Heart left ventricle (tissue), 16 donors: ENCODE results near the gene KCTD11. TPM values are rescaled to one million over a fixed set of nuclear protein-coding genes. Genes with fewer than 3 reads are reported as not detected.
"Not testable (repeated sequence)": the region's sequence is repeated elsewhere in the genome, so short reads cannot be mapped to it uniquely, and the experiment has no call there.

Experiments used
- ATAC-seq, 4 donors: fragments of 200-7000 bp; cut with Tn5 transposase; one replicate each; pipeline ENCODE4 v1.9.1; 2020 to 2022; ENCODE audit warnings: moderate library complexity in 4 of 4, mild to moderate bottlenecking in 3 of 4, moderate number of reproducible peaks in 1 of 4
- DNase-seq, 5 donors: peaks; one replicate each; pipeline ENCODE4 v3.0.0-alpha.2; 2020
- H3K27ac ChIP-seq, 12 donors: fragments of 200-600 bp; sonication (generic) in 4 of 12; one replicate each; pipeline versions ENCODE4 v1.5.0 to v1.8.0; 2016 to 2022; ENCODE audit warnings: mild to moderate bottlenecking in 2 of 12
- H3K27me3 ChIP-seq, 9 donors: fragments of 200-600 bp; sonication (generic) in 2 of 9; one replicate each; pipeline versions ENCODE4 v1.5.1 to v1.8.0; 2016 to 2022; ENCODE audit warnings: mild to moderate bottlenecking in 3 of 9
- H3K36me3 ChIP-seq, 9 donors: fragments of 200-600 bp; sonication (generic) in 2 of 9; one replicate each; pipeline versions ENCODE4 v1.5.0 to v1.8.0; 2018 to 2022; ENCODE audit warnings: mild to moderate bottlenecking in 2 of 9
- H3K4me1 ChIP-seq, 12 donors: fragments of 200-600 bp; sonication (generic) in 4 of 12; one replicate each; pipeline versions ENCODE4 v1.5.0 to v1.8.0; 2016 to 2022; ENCODE audit warnings: mild to moderate bottlenecking in 3 of 12
- H3K4me3 ChIP-seq, 12 donors: fragments of 200-600 bp; sonication (generic) in 4 of 12; one replicate each; pipeline versions ENCODE4 v1.5.0 to v1.8.0; 2017 to 2022; ENCODE audit warnings: mild to moderate bottlenecking in 9 of 12, moderate library complexity in 4 of 12
- H3K9me3 ChIP-seq, 12 donors: fragments of 200-600 bp; sonication (generic) in 4 of 12; one replicate each; pipeline versions ENCODE4 v1.5.0 to v1.8.0; 2016 to 2022; ENCODE audit warnings: mild to moderate bottlenecking in 1 of 12
- CTCF ChIP-seq, 12 donors: fragments of 200-600 bp; sonication (generic) in 4 of 12; IDR thresholded peaks; one replicate each; pipeline versions ENCODE4 v1.5.0 to v1.8.0; 2018 to 2022; ENCODE audit warnings: antibody characterized with exemption in 12 of 12, mild to moderate bottlenecking in 5 of 12
- POLR2A ChIP-seq, 2 donors: fragments of 450-650 bp; IDR thresholded peaks; one replicate each; pipeline ENCODE4 v1.6.1; 2017; ENCODE audit warnings: antibody characterized with exemption in 2 of 2, mild to moderate bottlenecking in 2 of 2, moderate library complexity in 2 of 2
- WGBS, 4 donors: extraction: QIAGEN DNeasy Blood & Tissue Kit in 2 of 4; methylation state at CpG; one replicate each; pipeline versions ENCODE4 v1.1.5 to v1.1.7; 2013 to 2018; 5-methylcytosine and 5-hydroxymethylcytosine counted together
- intact Hi-C, 10 donors: fragments of 100-400 bp; cut with DNase I; formaldehyde crosslinking; loops; one replicate each; pipeline versions ENCODE4 v1.11.1 to v1.14.2; 2022
- polyA plus RNA-seq, 2 donors: library from polyadenylated mRNA; stranded (reverse); fragments of 200-250 nt; gene quantifications; one replicate each; pipeline ENCODE4 v1.2.3, GENCODE V29; 2013
- total RNA-seq, 9 donors: library from RNA; depleted of rRNA in 2 of 9; stranded (reverse); fragments of >200 nt in 2 of 9; fragmentation: NEBNext Ultra II Directional in 3 of 9; extraction: Animal tissue kit (Norgen Biotek cat#: 25700) in 3 of 9; gene quantifications; one replicate each; pipeline versions ENCODE4 v1.1.0 to v1.2.4, GENCODE V29; 2016 to 2023
- donor health status: ischemic (EF 13 %, LVEDD 7.1; RV severe dilation, severe dysfunction).
- donor health status: healthy with polysubstance abuse.
- donor health status: DM: no; HTN: yes; CAD: no.
- donor health status: DM: no; HTN: no; CAD: no.
- donor health status: ischemic (EF 25% LVEDD 6.9; RV normal size, moderate dysfunction).
- donor health status: ischemic (EF 25% LVEDD 5.7; RV mildly dilated, moderate dysfunction).
- donor health status: healthy.
- donor health status: DM: yes; HTN: yes; CAD: no.
- donor health status: ischemic (EF 35%, LVEDD 5.7; RV mildly dilated, moderate dysfunction).
- donor health status: nonischemic (EF 11% LVEDD 7.7; RV severe dilation, severe dysfunction).
- donor health status: DM: yes; HTN: yes; CAD: no.
- donor health status: PGD.
- donor health status: ischemic (EF 29% LVEDD 5.4; RV normal size, mild dysfunction).
- donor health status: nonischemic (EF 23%, LVEDD 6.1; RV moderate dilation, normal function).

KCTD11 gene
- total and polyA plus RNA-seq, 11 donors, result 3.4 to 9.6 (median 6.4) TPM

DNA sequence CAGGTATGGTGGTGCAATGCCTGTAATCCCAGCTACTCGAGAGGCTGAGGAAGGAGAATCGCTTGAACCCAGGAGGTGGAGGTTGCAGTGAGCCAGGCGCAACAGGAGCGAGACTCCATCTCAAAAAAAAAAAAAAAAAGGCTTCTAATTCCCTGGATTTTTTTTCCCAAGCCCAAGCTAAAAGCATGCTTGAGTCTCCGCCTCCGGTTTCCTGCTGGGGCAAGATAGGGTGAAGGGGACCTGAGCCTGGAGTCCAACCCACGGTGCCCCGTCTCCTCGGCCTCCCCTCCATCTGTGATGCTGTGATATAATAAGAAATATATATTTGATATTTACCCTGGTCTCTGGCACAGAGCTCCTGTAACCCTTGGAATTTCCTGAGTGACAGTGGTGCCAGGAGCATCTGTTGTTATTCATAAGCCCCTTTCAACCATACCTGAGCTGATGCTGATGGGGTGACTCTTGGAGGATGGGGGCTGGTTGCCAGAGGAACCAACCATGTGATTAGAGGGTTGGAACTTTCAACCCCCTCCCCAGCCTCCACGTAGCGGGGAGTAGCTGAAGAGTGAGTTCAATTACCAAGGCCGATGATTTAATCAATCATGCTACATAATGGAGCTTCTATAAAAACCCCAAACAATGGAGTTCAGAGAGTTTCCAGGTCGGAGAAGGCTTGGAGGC lies 16.1 kb downstream of the KCTD11 start:
- Histone ChIP-seq H3K27ac (no peak overlapping the region), H3K36me3 (no peaks in the 10 kb centered on the region), H3K4me3 (no peak overlapping the region), H3K27me3 (peaks cover 0 to 3% (median 0%) of the 10 kb centered on the region in 9 donors), H3K9me3 (no peaks in the 10 kb centered on the region), H3K4me1 (no peaks in the 10 kb centered on the region)
- no peak for ATAC-seq
- DNase-seq, result no peak
- intact Hi-C loops, result loop anchor here in 1 of 10 donors (10.0 kb wide), 1 partner anchor 137 kb away; no protein-coding TSS in a partner anchor
- WGBS, 4 donors, result 62 to 71% (median 66%) methylated on average over 13 of the region's 13 CpGs
- TF ChIP-seq POLR2A (IDR thresholded peaks at IDR 0.05) (no peak), CTCF (IDR thresholded peaks at IDR 0.05) (no peak)

- H3K27me3 ChIP-seq, DNase-seq, H3K36me3 ChIP-seq, H3K4me1 ChIP-seq, ATAC-seq, H3K9me3 ChIP-seq, H3K27ac ChIP-seq, H3K4me3 ChIP-seq: not testable (repeated sequence)
- intact Hi-C loops, result loop anchor here in 1 of 10 donors (10.0 kb wide), 1 partner anchor 136 kb away; no protein-coding TSS in a partner anchor
- 85 to 87% (median 85%) methylated on average over 5 of the region's 5 CpGs for WGBS, 4 donors
These were observed 16.6 kb downstream of the KCTD11 start for GRCh38 chr17:7368599-7368994.

DNA sequence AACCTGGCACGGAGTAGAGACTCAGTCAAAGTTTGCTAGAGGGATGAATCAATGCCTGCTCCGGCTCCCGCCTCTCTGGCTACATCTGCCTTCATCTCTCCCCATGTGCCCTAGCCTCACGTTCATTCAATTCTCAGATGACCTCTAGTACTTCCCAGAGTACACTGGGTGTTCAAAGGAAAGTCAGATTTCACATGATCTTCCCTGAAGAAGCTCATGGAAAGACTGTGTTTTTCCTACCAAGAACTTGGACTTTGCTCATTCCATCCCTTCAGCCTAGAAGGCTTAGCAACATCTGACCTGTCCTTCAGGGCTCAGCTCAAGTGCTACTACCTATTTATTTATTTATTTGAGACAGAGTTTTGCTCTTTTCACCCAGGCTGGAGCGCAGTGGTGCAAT lies 17.9 kb downstream of the KCTD11 start:
- no peaks in the 10 kb centered on the region for H3K4me1 ChIP-seq
- no peak for TF ChIP-seq CTCF (IDR thresholded peaks at IDR 0.05)
- TF ChIP-seq POLR2A (IDR thresholded peaks at IDR 0.05), result no peak
- H3K36me3 ChIP-seq, result no peaks in the 10 kb centered on the region
- H3K27ac ChIP-seq, result no peak overlapping the region
- intact Hi-C loops, result loop anchor here in 2 of 10 donors (10.0 kb wide), 2 partner anchors 55 to 135 kb away; partner anchors contain the start of genes SPEM1 (in 1 of the 2), SPEM2 (in 1 of the 2) and SPEM3 (in 1 of the 2)
- WGBS, 4 donors, result 76 to 90% (median 85%) methylated on average over 5 of the region's 5 CpGs
- H3K9me3 ChIP-seq, result no peaks in the 10 kb centered on the region
- H3K27me3 ChIP-seq, result peaks cover 0 to 3% (median 0%) of the 10 kb centered on the region in 9 donors
- ATAC-seq (no peak), DNase-seq (no peak)
- no peak overlapping the region for H3K4me3 ChIP-seq

DNA sequence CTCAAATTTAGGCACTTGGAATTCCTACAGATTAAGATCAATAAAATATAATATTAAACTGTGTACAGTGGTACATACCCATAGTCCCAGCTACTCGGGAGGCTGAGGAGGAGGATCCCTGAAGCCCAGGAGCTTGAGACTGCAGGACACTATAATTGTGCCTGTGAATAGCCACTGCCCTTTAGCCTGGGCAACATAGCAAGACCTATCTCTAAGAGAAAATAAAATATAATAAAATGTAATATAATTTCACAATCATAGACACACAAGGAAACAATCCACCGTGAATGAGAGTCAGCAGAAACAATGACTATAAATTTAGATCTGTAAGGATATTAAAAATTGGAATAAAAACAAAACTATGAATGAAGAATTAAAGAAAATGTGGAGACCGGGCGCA lies 18.9 kb downstream of the KCTD11 start:
- Histone ChIP-seq H3K27ac (no peak overlapping the region), H3K4me3 (no peak overlapping the region), H3K9me3 (no peaks in the 10 kb centered on the region), H3K27me3 (peaks cover 0 to 3% (median 0%) of the 10 kb centered on the region in 9 donors), H3K36me3 (no peaks in the 10 kb centered on the region), H3K4me1 (no peaks in the 10 kb centered on the region)
- intact Hi-C loops, result loop anchor here in 1 of 10 donors (10.0 kb wide), 1 partner anchor 54 kb away; the partner anchor contains the start of genes SPEM1, SPEM2 and SPEM3
- TF ChIP-seq CTCF (IDR thresholded peaks at IDR 0.05) (no peak), POLR2A (IDR thresholded peaks at IDR 0.05) (no peak)
- 80 to 91% (median 88%) methylated on average over 4 of the region's 4 CpGs for WGBS, 4 donors
- no peak for ATAC-seq
- DNase-seq, result no peak
